GM12874 (cell line): ENCODE results near the gene CBFA2T2.

Source experiments
- TF ChIP-seq, protein P1 (sequence below): IDR thresholded peaks from 2 replicates; pipeline ENCODE4 v1.5.1; 2011; ENCODE audit warnings: low read depth, mild to moderate bottlenecking, control low read depth, low read length, moderate library complexity; ENCODE audit not compliant: insufficient read depth

The CBFA2T2 gene

DNA sequence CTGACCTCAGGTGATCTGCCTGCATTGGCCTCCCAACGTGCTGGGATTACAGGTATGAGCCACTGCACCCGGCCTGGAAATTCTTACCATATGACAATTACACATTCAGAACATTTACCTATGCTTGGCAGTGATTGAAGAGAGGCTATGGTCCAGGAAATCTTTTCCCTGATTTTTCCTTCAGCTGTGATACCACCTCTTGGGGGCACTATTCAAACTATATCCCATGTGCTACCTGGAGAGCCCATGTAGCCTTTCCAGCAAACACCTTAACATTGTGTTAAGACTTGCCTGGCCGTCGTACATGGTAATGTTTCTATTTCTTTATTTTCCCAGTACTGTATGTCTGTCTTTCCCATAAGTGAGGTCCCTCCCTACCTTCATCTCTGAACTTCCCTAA, 110.5 kb downstream of the CBFA2T2 start:
- TF ChIP-seq, protein P1, sequence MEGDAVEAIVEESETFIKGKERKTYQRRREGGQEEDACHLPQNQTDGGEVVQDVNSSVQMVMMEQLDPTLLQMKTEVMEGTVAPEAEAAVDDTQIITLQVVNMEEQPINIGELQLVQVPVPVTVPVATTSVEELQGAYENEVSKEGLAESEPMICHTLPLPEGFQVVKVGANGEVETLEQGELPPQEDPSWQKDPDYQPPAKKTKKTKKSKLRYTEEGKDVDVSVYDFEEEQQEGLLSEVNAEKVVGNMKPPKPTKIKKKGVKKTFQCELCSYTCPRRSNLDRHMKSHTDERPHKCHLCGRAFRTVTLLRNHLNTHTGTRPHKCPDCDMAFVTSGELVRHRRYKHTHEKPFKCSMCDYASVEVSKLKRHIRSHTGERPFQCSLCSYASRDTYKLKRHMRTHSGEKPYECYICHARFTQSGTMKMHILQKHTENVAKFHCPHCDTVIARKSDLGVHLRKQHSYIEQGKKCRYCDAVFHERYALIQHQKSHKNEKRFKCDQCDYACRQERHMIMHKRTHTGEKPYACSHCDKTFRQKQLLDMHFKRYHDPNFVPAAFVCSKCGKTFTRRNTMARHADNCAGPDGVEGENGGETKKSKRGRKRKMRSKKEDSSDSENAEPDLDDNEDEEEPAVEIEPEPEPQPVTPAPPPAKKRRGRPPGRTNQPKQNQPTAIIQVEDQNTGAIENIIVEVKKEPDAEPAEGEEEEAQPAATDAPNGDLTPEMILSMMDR = no peak

DNA sequence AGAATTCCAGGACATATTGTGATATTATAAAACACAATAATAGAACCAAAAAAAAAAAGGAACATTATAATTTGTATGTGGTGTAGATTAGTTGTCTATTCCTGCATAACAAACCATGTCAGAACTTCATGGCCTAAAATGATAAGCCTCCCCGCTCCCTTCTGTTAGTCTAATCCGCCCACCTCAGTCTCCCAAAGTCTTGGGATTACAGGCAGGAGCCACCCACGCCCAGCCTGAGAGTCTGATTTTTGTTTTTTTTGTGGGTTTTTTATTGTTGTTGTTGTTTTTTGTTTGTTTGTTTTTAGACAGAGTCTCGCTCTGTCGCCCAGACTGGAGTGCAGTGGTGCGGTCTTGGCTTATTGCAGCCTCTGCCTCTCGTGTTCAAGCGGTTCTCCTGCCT, 111.1 kb downstream of the CBFA2T2 start:
- TF ChIP-seq, protein P1 = no peak

DNA sequence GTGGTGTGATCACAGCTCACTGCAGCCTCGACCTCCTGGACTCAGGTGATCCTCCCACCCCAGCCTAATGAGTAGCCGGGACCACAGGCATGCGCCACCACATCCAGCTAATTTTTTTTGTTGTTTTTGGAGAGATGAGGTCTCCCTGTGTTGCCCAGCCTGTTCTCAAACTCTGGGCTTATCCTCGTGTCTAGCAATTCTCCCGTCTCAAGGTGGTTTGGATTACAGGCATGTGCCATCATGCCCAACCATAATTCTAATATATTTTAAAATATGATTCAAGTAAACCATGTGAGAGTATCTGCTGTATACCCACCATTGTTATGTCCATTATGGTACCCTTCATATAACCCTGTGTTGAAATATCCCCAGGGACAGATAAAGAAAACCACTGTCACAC, 112.0 kb downstream of the CBFA2T2 start:
- TF ChIP-seq, protein P1 = no peak

DNA sequence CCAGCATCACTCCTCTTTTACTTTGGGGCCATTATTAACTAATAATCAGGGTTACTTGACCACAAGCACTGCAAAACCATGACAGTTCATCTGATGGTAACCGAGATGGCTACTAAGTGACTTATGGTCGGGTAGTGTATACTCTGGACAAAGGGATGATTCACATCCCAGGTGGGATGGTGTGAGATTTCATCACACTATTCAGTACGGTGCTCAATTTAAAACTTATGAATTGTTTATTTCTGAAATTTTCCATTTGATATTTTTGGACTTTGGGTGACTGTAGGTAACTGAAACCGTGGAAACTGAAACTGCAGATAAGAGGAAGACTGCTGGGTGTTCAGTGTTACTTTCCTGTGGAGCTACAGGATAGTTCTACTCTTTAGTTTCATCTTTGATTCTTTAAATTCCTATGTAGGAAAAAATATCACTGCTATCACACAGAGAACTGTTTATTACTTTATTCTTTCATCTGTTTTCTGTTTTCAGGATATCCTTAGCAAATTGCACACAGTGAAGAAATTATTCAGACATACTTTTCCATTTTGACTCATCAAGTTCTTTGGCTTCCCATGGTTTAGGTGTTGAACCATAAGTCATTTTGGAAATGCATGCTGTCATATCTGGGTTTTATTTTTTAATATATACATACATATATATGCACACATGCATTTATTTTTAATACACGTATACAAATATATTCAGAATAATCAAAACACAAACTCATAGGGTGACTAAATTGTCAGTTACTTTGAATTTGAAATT, 113.1 kb downstream of the CBFA2T2 start:
- TF ChIP-seq, protein P1 = no peak

DNA sequence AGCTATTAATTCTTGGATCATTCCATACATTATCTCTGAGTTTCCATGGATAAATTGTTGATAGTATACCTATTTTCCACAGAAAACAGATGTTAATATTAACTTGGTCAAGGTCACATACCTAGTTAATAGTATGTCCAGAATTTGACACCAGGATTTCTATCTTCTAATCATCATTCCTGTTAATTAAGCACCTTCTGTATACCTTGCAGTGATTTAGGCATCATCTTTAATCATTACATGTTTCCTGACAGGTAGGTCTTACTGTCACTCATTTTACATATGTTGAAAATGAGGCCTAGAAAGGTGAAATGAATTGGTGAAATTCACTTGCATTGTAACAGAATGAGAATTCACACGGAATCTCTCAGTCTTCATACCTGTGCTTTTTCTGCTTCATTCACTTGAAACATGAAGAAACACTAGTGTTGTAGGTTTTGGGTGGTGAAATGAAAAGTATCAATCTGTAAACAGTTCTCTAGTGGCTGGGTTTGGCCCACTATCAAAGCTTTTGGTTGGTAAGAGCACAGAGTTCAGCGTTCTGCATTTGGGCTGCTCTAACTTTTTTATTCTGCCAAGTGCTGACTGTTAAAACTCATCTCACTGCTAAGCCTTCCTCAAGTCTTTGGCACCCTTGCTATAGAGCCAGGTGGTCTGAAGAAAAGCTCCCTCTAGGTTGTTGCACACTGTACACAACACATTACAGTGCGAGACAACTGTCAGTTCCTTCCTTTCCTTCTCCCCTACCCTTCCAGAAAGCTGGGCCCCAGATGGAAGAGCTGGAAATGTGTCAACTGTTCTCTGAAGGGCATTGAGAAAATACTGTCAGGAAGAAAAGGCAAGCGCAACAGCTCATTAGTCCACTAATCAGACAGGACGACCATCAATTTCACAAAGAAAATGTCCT, 114.4 kb downstream of the CBFA2T2 start:
- TF ChIP-seq, protein P1 = no peak

DNA sequence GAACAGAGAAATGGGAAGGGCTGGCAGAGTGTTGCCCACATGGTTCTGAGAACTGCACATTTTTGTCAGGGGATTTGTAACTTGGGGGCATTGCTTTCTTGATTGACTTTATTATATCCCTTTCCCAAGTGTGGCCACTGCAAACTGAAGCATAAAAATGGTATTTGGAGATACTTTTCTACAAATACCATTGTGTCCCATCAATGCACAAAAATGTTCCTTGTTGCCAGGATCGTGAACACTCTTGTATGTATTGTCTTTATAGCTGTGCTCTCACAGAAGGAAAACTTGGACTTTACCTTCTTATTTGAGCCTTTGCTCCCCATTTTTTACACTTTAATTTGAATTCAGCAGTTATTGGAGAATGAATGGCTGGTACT, 115.1 kb downstream of the CBFA2T2 start:
- TF ChIP-seq, protein P1 = no peak

DNA sequence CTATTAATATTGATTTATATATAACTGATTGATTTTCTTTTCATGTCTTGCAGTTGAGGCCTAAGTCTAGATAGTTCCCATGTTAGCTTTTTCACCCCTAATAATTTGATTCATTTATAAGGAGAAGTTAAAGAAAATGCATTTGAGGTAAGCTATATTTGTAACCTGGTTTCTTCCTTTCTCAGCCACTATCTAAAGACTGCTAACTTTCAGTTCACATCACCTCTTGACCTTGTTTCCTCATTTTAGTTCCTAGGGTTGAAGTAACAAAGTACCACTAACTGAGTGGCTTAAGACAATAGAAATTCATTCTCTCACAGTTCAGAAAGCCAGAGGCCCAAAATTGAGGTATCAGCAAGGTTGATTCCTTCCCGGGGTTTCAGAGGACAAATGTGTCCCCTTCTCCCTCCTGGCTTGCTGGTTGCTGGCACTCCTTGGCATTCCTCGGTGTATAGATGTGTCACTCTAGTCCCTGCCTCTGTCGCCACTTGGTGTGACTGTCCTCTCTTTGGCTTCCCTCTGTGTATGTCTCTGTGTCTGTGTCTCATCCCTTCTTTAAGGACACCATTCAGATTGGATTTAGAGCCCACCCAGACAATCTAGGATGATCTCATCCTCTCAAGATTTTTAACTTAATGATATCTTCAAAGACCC, 116.3 kb downstream of the CBFA2T2 start:
- TF ChIP-seq, protein P1 = no peak
